Coronary artery (tissue), 2 donors: ENCODE measurements around the gene ITSN1.

Experiments used
- DNase-seq: peaks from one replicate; pipeline ENCODE4 v3.0.0-alpha.2; 2017; ENCODE audit warnings: low spot score
- H3K27ac ChIP-seq, 2 donors: fragments of 200-600 bp; sonication (generic); one replicate each; pipeline ENCODE4 v1.5.1; 2016 to 2019
- H3K4me3 ChIP-seq: fragments of 200-600 bp; sonication (generic); 2 replicates; pipeline ENCODE4 v1.5.1; 2016; ENCODE audit warnings: mild to moderate bottlenecking, moderate library complexity
- TF ChIP-seq, protein P1 (sequence below): fragments of 200-600 bp; sonication (generic); IDR thresholded peaks from one replicate; pipeline ENCODE4 v1.5.1; 2019; ENCODE audit warnings: antibody characterized with exemption

The ITSN1 gene

DNA sequence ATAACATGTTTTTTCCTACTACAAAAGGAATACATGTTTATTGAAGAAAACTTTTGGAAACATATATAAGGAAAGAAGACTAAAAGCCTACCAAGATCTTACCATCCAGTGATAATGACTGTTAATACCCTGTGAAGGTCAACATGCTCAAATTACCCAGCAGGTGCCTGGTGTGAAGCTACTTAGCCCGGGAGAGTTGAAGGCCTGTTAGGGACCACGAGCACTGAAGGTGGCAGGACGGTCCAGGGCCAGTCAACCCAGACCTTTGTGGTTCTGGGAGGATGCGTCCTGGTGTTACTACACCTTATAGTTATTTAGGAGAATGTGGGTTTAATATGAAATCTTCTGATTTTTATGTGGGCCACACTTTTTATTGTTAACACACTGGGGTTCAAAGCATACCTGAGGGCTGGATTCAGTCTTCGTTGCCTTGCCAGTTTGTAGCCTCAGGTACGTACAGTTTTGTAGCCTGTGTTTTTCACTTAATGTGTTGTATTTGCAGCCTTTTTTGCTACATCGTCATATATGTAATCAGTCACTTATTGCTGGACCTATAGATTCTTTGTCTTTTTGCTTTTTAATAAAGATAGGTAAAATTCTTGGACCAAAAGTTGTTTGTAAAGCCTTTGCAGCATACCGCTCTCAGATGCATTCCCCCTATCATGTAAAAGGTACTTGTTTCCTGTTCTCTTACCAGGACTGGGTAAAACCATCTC lies 9.8 kb downstream of the ITSN1 start:
- no peak overlapping the region for H3K27ac ChIP-seq
- DNase-seq: no peak
- H3K4me3 ChIP-seq: no peak overlapping the region
- TF ChIP-seq, protein P1, sequence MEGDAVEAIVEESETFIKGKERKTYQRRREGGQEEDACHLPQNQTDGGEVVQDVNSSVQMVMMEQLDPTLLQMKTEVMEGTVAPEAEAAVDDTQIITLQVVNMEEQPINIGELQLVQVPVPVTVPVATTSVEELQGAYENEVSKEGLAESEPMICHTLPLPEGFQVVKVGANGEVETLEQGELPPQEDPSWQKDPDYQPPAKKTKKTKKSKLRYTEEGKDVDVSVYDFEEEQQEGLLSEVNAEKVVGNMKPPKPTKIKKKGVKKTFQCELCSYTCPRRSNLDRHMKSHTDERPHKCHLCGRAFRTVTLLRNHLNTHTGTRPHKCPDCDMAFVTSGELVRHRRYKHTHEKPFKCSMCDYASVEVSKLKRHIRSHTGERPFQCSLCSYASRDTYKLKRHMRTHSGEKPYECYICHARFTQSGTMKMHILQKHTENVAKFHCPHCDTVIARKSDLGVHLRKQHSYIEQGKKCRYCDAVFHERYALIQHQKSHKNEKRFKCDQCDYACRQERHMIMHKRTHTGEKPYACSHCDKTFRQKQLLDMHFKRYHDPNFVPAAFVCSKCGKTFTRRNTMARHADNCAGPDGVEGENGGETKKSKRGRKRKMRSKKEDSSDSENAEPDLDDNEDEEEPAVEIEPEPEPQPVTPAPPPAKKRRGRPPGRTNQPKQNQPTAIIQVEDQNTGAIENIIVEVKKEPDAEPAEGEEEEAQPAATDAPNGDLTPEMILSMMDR: no peak

DNA sequence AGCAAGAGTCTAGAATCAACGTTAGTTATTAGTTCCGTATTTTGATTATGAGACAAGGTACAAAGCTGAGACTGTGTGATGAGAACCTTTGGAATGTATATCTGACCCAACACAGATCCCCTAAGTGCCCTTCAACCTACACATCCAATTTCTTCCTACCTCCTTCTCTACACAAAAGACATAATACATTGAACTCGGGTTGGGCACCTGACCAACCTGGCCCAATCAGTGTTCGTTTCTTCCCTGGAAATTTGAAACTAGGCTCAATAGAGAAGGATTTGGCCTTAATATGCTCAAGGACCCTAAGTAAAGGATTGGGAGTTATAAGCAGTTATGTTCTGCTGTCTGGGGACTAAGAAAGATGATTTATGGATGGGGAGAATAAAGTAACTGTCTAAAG lies 12.1 kb downstream of the ITSN1 start:
- TF ChIP-seq, protein P1: no peak
- DNase-seq: no peak
- Histone ChIP-seq H3K4me3 (no peak overlapping the region), H3K27ac (peak overlapping the region in 1 of 2 donors; percentile 43)

DNA sequence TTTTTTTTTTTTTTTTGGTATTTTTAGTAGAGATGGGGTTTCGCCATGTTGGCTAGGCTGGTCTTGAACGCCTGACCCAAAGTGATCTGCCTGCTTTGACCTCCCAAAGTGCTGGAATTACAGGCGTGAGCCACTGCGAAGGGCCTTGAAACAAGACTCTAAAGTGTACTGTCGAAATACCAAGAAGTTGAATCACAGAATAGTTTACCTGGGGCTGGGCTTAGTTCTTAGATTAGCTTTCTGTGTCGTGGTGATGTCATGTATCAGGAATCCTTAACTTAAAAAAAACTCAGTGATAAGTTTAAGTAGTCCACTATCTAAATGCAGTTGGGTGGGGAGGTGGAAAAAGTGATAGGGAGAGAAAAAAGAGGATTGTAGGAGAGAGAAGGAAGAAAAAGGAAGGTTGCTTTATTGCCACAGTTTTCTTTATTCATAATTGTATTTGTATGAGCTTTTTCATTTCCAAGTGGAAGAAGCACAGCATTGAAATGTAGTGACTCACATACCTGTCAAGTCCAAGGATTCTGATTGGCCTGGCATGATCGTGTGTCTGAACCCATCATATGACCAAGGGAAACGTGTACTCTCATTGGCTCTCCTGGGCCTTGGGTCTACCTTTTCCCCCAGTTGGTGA lies 13.4 kb downstream of the ITSN1 start:
- H3K27ac ChIP-seq: peak overlapping the region in 1 of 2 donors; percentile 45

DNA sequence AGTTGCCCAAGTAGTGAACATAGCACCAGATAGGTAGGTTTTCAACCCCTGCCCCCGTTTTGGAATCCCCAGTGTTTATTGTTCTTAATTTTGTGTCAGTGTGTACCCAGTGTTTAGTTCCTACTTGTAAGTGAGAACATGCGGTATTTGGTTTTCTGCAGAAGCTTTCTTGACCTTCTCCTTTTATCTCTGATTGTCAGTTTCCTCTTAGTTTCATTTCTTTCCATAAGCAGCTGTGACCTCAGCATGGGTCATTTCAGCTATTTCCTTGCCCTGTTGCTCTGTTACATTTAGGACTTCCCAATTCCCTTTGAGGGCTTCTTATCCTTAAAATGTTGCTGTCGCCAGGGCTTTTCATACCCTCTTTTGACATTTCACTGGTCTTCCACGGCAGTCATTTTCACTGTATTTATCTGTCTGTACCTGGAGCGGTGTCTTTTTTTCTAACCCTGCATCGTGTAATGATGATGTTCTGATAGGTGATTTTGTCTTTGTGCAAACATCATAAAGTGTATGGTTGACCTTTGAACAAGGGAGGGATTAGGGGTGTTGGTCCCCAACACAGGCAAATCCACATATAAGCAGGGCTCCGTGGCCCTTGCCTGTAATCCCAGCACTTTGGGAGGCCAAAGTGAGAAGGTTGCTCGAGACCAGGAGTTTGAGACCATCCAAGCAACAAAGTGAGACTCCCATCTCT lies 15.0 kb downstream of the ITSN1 start:
- H3K27ac ChIP-seq: peak overlapping the region in 1 of 2 donors; percentile 64
- no peak for DNase-seq
- TF ChIP-seq, protein P1: no peak
- no peak overlapping the region for H3K4me3 ChIP-seq

More for the DNA sequence above, 13.4 kb downstream of the ITSN1 start:
- TF ChIP-seq, protein P1: no peak
- H3K4me3 ChIP-seq: no peak overlapping the region
- DNase-seq: no peak

DNA sequence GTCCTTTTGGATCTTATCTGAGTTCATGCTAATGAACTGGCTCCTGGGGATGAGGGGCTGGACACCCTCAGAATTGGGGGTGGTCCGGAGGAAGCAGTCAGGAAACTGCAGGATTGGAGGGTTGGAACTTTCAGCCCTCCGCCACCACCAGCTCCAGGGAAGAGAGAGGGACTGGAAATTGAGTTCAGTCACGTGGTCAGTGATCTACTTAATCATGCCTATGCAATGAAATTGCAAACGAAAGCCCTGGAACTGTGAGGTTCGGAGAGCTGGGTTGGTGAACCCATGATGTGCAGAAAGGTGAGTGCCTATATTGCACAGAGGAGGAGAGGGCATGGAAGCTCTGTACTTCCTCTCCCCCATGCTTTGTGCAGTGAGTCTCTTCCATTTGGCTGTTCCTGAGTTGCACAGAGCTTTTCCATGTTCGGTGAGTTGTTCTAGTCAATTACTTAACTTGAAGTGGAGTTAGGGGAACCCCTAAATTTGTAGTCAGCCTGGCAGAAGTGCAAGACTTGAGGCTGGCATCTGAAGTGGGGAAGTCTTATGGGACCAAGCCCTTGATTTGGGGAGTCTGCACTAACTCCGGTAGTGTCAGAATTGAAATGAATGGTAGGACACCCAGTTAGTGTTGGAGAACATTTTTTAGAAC lies 16.7 kb downstream of the ITSN1 start:
- H3K27ac ChIP-seq: peak overlapping the region in 1 of 2 donors; percentile 26

GRCh38 chr21:33659568-33659949 lies 17.3 kb downstream of the ITSN1 start:
- no peak overlapping the region for H3K4me3 ChIP-seq
- DNase-seq: no peak
- TF ChIP-seq, protein P1: no peak
- H3K27ac ChIP-seq: peak overlapping the region in 1 of 2 donors; percentile 63

More for the DNA sequence above, 16.7 kb downstream of the ITSN1 start:
- TF ChIP-seq, protein P1: no peak
- no peak for DNase-seq
- no peak overlapping the region for H3K4me3 ChIP-seq
